SK-N-SH (cell line): ENCODE measurements around the gene YWHAE. TPM values are rescaled to one million over a fixed set of nuclear protein-coding genes. Genes with fewer than 3 reads are reported as not detected.
A peak's percentile ranks its signal among the peaks of the same experiment; 100 is the strongest.

ENCODE experiments used
- CTCF ChIA-PET: fragments of 300-600, 350-600 bp; formaldehyde crosslinking; extraction: SDS; loops from one replicate; lab custom pipeline; 2021; lab: Yijun Ruan, JAX
- POLR2A ChIA-PET: fragments of 350-600 bp; sonication (Branson Sonifier 250); formaldehyde crosslinking; extraction: SDS; loops from one replicate; lab custom pipeline; 2020; ENCODE audit warnings: antibody characterized with exemption, inconsistent platforms; lab: Yijun Ruan, JAX
- DNase-seq: peaks from one replicate; pipeline ENCODE4 v3.0.0; 2012
- H2AFZ ChIP-seq: fragments of 200-600 bp; sonication (generic); 2 replicates; pipeline ENCODE4 v1.8.1; 2016; ENCODE audit warnings: antibody characterized with exemption, mild to moderate bottlenecking, low read depth
- H3F3A ChIP-seq: fragments of 200-600 bp; sonication (generic); replicated peaks from 2 replicates; pipeline ENCODE3; 2016; ENCODE audit warnings: antibody characterized with exemption, mild to moderate bottlenecking; ENCODE audit not compliant: insufficient read depth
- H3K27ac ChIP-seq, 2 experiments: fragments of 200-500 bp in 1 of 2; fragments of 200-600 bp in 1 of 2; sonication (Bioruptor generic) in 1 of 2; sonication (generic), shearing (Covaris generic) in 1 of 2; 2 replicates each; pipeline versions ENCODE4 v1.5.1 to v1.6.1; 2014 to 2016; ENCODE audit warnings: low read depth in 2 of 2, inconsistent platforms in 1 of 2, low read length in 1 of 2, mild to moderate bottlenecking in 1 of 2, mixed read lengths in 1 of 2
- H3K27me3 ChIP-seq: fragments of 200-600 bp; sonication (generic), shearing (Covaris generic); 2 replicates; pipeline ENCODE4 v1.6.1; 2016; ENCODE audit warnings: mixed run types; ENCODE audit not compliant: insufficient read depth
- H3K36me3 ChIP-seq, 2 experiments: fragments of 200-500 bp in 1 of 2; fragments of 200-600 bp in 1 of 2; sonication (Bioruptor generic) in 1 of 2; sonication (generic) in 1 of 2; replicated peaks in 1 of 2; 2 replicates each; pipeline versions ENCODE3 to v1.5.1; 2014 to 2016; ENCODE audit warnings: low read length in 1 of 2, mild to moderate bottlenecking in 1 of 2; ENCODE audit not compliant: insufficient read depth in 2 of 2, control insufficient read depth in 1 of 2
- H3K4me1 ChIP-seq, 2 experiments: fragments of 200-500 bp in 1 of 2; fragments of 200-600 bp in 1 of 2; sonication (Bioruptor generic) in 1 of 2; sonication (generic), shearing (Covaris generic) in 1 of 2; 2 replicates each; pipeline versions ENCODE4 v1.5.1 to v1.6.1; 2014 to 2016; ENCODE audit warnings: low read depth in 1 of 2, low read length in 1 of 2, mixed run types in 1 of 2; ENCODE audit not compliant: insufficient read depth in 2 of 2, control insufficient read depth in 1 of 2
- H3K4me2 ChIP-seq: fragments of 200-600 bp; sonication (generic), shearing (Covaris generic); 2 replicates; pipeline ENCODE4 v1.6.1; 2017; ENCODE audit warnings: mixed run types
- H3K4me3 ChIP-seq, 2 experiments: fragments of 200-500 bp in 1 of 2; fragments of 200-600 bp in 1 of 2; sonication (Bioruptor generic) in 1 of 2; sonication (generic), shearing (Covaris generic) in 1 of 2; 2 replicates each; pipeline versions ENCODE4 v1.5.1 to v1.8.1; 2014 to 2016; ENCODE audit warnings: low read depth in 2 of 2, inconsistent platforms in 1 of 2, low read length in 1 of 2, mild to moderate bottlenecking in 1 of 2, mixed read lengths in 1 of 2, moderate library complexity in 1 of 2
- H3K79me2 ChIP-seq: fragments of 200-600 bp; sonication (generic); 2 replicates; pipeline ENCODE4 v1.8.1; 2017; ENCODE audit warnings: mild to moderate bottlenecking; ENCODE audit not compliant: insufficient read depth
- H3K9ac ChIP-seq: fragments of 200-600 bp; sonication (generic); 2 replicates; pipeline ENCODE4 v1.6.1; 2017; ENCODE audit warnings: mixed run types
- H3K9me2 ChIP-seq: fragments of 200-600 bp; sonication (generic); 2 replicates; pipeline ENCODE4 v1.6.1; 2017; ENCODE audit warnings: mixed run types
- H3K9me3 ChIP-seq: fragments of 200-600 bp; sonication (generic); 2 replicates; pipeline ENCODE4 v1.6.1; 2017; ENCODE audit warnings: mixed run types, mild to moderate bottlenecking, moderate library complexity
- H4K20me1 ChIP-seq: fragments of 200-600 bp; sonication (generic); 2 replicates; pipeline ENCODE4 v1.6.1; 2017; ENCODE audit warnings: mild to moderate bottlenecking, mixed run types; ENCODE audit not compliant: insufficient read depth
- CHD2 ChIP-seq: fragments of 150-350 bp; IDR thresholded peaks from 2 replicates; pipeline ENCODE4 v1.6.1; 2018; ENCODE audit warnings: low read length; ENCODE audit not compliant: partially characterized antibody
- CTCF ChIP-seq: fragments of 200-600 bp; sonication (generic); IDR thresholded peaks from 2 replicates; pipeline ENCODE4 v1.6.1; 2017; ENCODE audit warnings: antibody characterized with exemption, mild to moderate bottlenecking, moderate library complexity
- ELF1 ChIP-seq: IDR thresholded peaks from 2 replicates; pipeline ENCODE4 v1.4.0; 2012
- EP300 ChIP-seq, 2 experiments: IDR thresholded peaks; 2 replicates each; pipeline versions ENCODE4 v1.4.0 to v1.6.1; 2012; ENCODE audit warnings: borderline replicate concordance in 1 of 2, low read depth in 1 of 2, low read length in 1 of 2
- FOSL2 ChIP-seq: IDR thresholded peaks from 2 replicates; pipeline ENCODE4 v1.4.0; 2012; ENCODE audit warnings: low read depth, mild to moderate bottlenecking, moderate library complexity, borderline replicate concordance
- FOXJ3 ChIP-seq: sonication (generic); formaldehyde crosslinking; IDR thresholded peaks from 2 replicates; pipeline ENCODE4 v1.5.1; 2020; ENCODE audit warnings: mild to moderate bottlenecking, missing genetic modification reagents
- FOXM1 ChIP-seq: IDR thresholded peaks from 2 replicates; pipeline ENCODE4 v1.4.0; 2012; ENCODE audit warnings: low read depth, mild to moderate bottlenecking
- GABPA ChIP-seq: IDR thresholded peaks from 2 replicates; pipeline ENCODE4 v1.4.0; 2012; ENCODE audit warnings: low read depth, mild to moderate bottlenecking
- GATA2 ChIP-seq: sonication (generic); formaldehyde crosslinking; IDR thresholded peaks from 2 replicates; pipeline ENCODE4 v1.5.0; 2020; ENCODE audit warnings: mild to moderate bottlenecking, missing genetic modification reagents
- JUND ChIP-seq: IDR thresholded peaks from 2 replicates; pipeline ENCODE4 v1.4.0; 2012
- MAX ChIP-seq: IDR thresholded peaks from 2 replicates; pipeline ENCODE4 v1.4.0; 2012; ENCODE audit warnings: low read depth
- MXI1 ChIP-seq: IDR thresholded peaks from 2 replicates; pipeline ENCODE4 v1.6.1; 2012; ENCODE audit warnings: mild to moderate bottlenecking, low read depth, low read length, improper control_type of control experiment
- NFIC ChIP-seq: IDR thresholded peaks from 2 replicates; pipeline ENCODE4 v1.4.0; 2012; ENCODE audit warnings: borderline replicate concordance
- RCOR1 ChIP-seq: fragments of 150-350 bp; IDR thresholded peaks from 2 replicates; pipeline ENCODE4 v1.6.1; 2017; ENCODE audit warnings: antibody characterized with exemption, low read length
- RXRA ChIP-seq: IDR thresholded peaks from 2 replicates; pipeline ENCODE4 v1.4.0; 2012; ENCODE audit warnings: low read depth, mild to moderate bottlenecking, borderline replicate concordance
- SMC3 ChIP-seq: IDR thresholded peaks from 2 replicates; pipeline ENCODE4 v1.6.1; 2012; ENCODE audit warnings: low read depth, low read length, improper control_type of control experiment
- TAF1 ChIP-seq: IDR thresholded peaks from 2 replicates; pipeline ENCODE4 v1.6.1; 2012; ENCODE audit warnings: low read depth, mild to moderate bottlenecking, low read length, moderate library complexity, borderline replicate concordance
- TCF12 ChIP-seq: IDR thresholded peaks from 2 replicates; pipeline ENCODE4 v1.4.0; 2012
- TEAD4 ChIP-seq: IDR thresholded peaks from 2 replicates; pipeline ENCODE4 v1.4.0; 2012; ENCODE audit warnings: mild to moderate bottlenecking, borderline replicate concordance; ENCODE audit not compliant: insufficient read depth
- USF1 ChIP-seq: IDR thresholded peaks from 2 replicates; pipeline ENCODE4 v1.4.0; 2012; ENCODE audit warnings: low read depth, borderline replicate concordance
- USF2 ChIP-seq: fragments of 150-350 bp; IDR thresholded peaks from 2 replicates; pipeline ENCODE4 v1.6.1; 2017; ENCODE audit warnings: antibody characterized with exemption, low read length, low read depth, borderline replicate concordance
- YY1 ChIP-seq: IDR thresholded peaks from 2 replicates; pipeline ENCODE4 v1.4.0; 2012; ENCODE audit warnings: low read depth, mild to moderate bottlenecking
- ZBTB33 ChIP-seq: IDR thresholded peaks from 2 replicates; pipeline ENCODE4 v1.4.0; 2012; ENCODE audit warnings: low read depth, borderline replicate concordance
- WGBS: methylation state at CpG from one replicate; pipeline ENCODE4 v1.1.6; 2017; ENCODE audit warnings: low lambda C conversion rate; 5-methylcytosine and 5-hydroxymethylcytosine counted together
- polyA plus RNA-seq, 3 experiments: library from polyadenylated mRNA; depleted of rRNA; stranded (reverse); fragments of >200 nt; gene quantifications; 2 replicates each; pipeline ENCODE4 v1.2.3, GENCODE V29; 2012

The YWHAE gene
- polyA plus RNA-seq, 1 of the 3 experiments (the other 2 are of a cell fraction) = 1,023 TPM

GRCh38 chr17:1366234-1366633 is 33.8 kb downstream of the YWHAE start:
- ChIA-PET CTCF (interaction anchor here (0.7 to 5.5 kb wide), 19 partner anchors 11 to 200 kb away, joined by 3 to 93 read pairs (median 8); partner anchors contain the start of gene INPP5K), POLR2A (no interaction called here)
- H3K27ac ChIP-seq = peak overlapping the region in 1 of 2 experiments; percentile 50; a peak in 1 of 4 replicates
- no peak for DNase-seq
- peaks cover 100% of the 10 kb centered on the region for H4K20me1 ChIP-seq
- no peaks in the 10 kb centered on the region for H3K27me3 ChIP-seq
- H3K9me2 ChIP-seq = no peaks in the 10 kb centered on the region
- H3F3A ChIP-seq = peaks cover 62% of the 10 kb centered on the region
- WGBS = 96% methylated on average over 7 of the region's 7 CpGs
- TF ChIP-seq MXI1 = no peak
- no peaks in the 10 kb centered on the region for H3K9me3 ChIP-seq
- no peak overlapping the region for H3K4me3 ChIP-seq
- no peak overlapping the region for H3K4me2 ChIP-seq
- peaks cover 16 to 34% of the 10 kb centered on the region in 2 experiments for H3K36me3 ChIP-seq
- H3K9ac ChIP-seq = no peak overlapping the region
- H3K4me1 ChIP-seq = peaks cover 2 to 22% of the 10 kb centered on the region in 2 experiments; a peak in 2 of 4 replicates
- no peak overlapping the region for H2AFZ ChIP-seq
- H3K79me2 ChIP-seq = peaks cover 100% of the 10 kb centered on the region

- Histone ChIP-seq H3K79me2 (peaks cover 100% of the 10 kb centered on the region), H3K4me2 (peak overlapping the region; percentile 31; the same call in 1 of the 2 replicates), H3K4me3 (peak overlapping the region in 1 of 2 experiments; percentile 29; a peak in 1 of 4 replicates), H3K9me3 (no peaks in the 10 kb centered on the region), H3K9me2 (no peaks in the 10 kb centered on the region), H2AFZ (no peak overlapping the region), H3K27me3 (no peaks in the 10 kb centered on the region), H3K4me1 (peaks cover 2 to 27% of the 10 kb centered on the region in 2 experiments; a peak in 2 of 4 replicates), H3K9ac (no peak overlapping the region), H3K27ac (peak overlapping the region in 1 of 2 experiments; percentile 48; a peak in 2 of 4 replicates), H3K36me3 (peaks cover 20 to 40% of the 10 kb centered on the region in 2 experiments), H4K20me1 (peaks cover 100% of the 10 kb centered on the region), H3F3A (peaks cover 69% of the 10 kb centered on the region)
- DNase-seq = peak; percentile 75
- POLR2A ChIA-PET = no interaction called here
- 22% methylated on average over 11 of the region's 11 CpGs for WGBS
- CTCF ChIA-PET = interaction anchor here (0.6 to 5.5 kb wide), 52 partner anchors 9 to 265 kb away, joined by 3 to 93 read pairs (median 5); partner anchors contain the start of genes CRK, INPP5K, MYO1C and PITPNA
- TF ChIP-seq YY1 = no peak
- TF ChIP-seq FOSL2 = no peak
- TF ChIP-seq FOXM1 = no peak
- TF ChIP-seq SMC3 = peak; percentile 63
- TF ChIP-seq NFIC = no peak
- TF ChIP-seq EP300 (IDR thresholded peaks at IDR 0.05; ENCODE audit: borderline replicate concordance in 1 of 2, low read depth in 1 of 2, low read length in 1 of 2) = no peak
- no peak for TF ChIP-seq USF1
- TF ChIP-seq ZBTB33 = no peak
- no peak for TF ChIP-seq TAF1
- no peak for TF ChIP-seq TCF12
- no peak for TF ChIP-seq MAX
- TF ChIP-seq CTCF = peak; percentile 94
- no peak for TF ChIP-seq RXRA
- peak; percentile 74; the same call in 1 of the 2 replicates for TF ChIP-seq MXI1
- no peak for TF ChIP-seq CHD2
- TF ChIP-seq TEAD4 = no peak
- TF ChIP-seq USF2 = no peak
- no peak for TF ChIP-seq FOXJ3 (CRISPR knock-in tag)
- no peak for TF ChIP-seq RCOR1
- TF ChIP-seq GABPA = no peak
- no peak for TF ChIP-seq JUND
- TF ChIP-seq ELF1 = no peak
- TF ChIP-seq GATA2 (CRISPR knock-in tag) = no peak
Observed at GRCh38 chr17:1365445-1366039, 34.5 kb downstream of the YWHAE start.
